Measurements from ENCODE around the gene LRP1.

The LRP1 gene

GRCh38 chr12:57250541-57250940, 122.3 kb downstream of the LRP1 start:
- DNase-seq (ENCODE audit: low read depth, low spot score), result no peak

GRCh38 chr12:57250956-57251355, 122.7 kb downstream of the LRP1 start, which contains the start of gene STAC3:
Gene STAC3, minus strand, starts transcription at chr12:57251187. Its CDS starts 1,551 bp downstream, at chr12:57249636.
- DNase-seq (ENCODE audit: low read depth, low spot score), result no peak

GRCh38 chr12:57254506-57255280, 126.4 kb downstream of the LRP1 start:
- DNase-seq (ENCODE audit: low read depth, low spot score), result no peak

- no peak for DNase-seq (ENCODE audit: low read depth, low spot score)
Measured at GRCh38 chr12:57255916-57256315, 127.6 kb downstream of the LRP1 start.

- no peak for DNase-seq (ENCODE audit: low read depth, low spot score)
Measured at GRCh38 chr12:57258977-57259970, 131.0 kb downstream of the LRP1 start.

GRCh38 chr12:57260366-57260765, 132.1 kb downstream of the LRP1 start:
- DNase-seq (ENCODE audit: low read depth, low spot score), result no peak

- no peak for DNase-seq (ENCODE audit: low read depth, low spot score)
Measured at GRCh38 chr12:57261428-57261865, 133.2 kb downstream of the LRP1 start.

- DNase-seq (ENCODE audit: low read depth, low spot score), result no peak
Measured at GRCh38 chr12:57262126-57262822, 134.0 kb downstream of the LRP1 start.
